Adrenal gland (tissue), 5 donors: ENCODE data around the gene JUND.

Experiments used
- CTCF ChIP-seq, 6 experiments: fragments of 450-650 bp in 4 of 6; fragments of 200-600 bp in 2 of 6; sonication (generic) in 1 of 6; IDR thresholded peaks; 1 replicate in 5 of 6; 2 replicates in 1 of 6; pipeline versions ENCODE4 v1.5.1 to v1.8.0; 2016 to 2021; ENCODE audit warnings: antibody characterized with exemption in 6 of 6, mild to moderate bottlenecking in 2 of 6, moderate library complexity in 1 of 6
- POLR2A ChIP-seq, 2 donors: fragments of 450-650 bp; IDR thresholded peaks; one replicate each; pipeline ENCODE4 v1.6.1; 2017; ENCODE audit warnings: antibody characterized with exemption in 2 of 2, mild to moderate bottlenecking in 2 of 2, moderate library complexity in 1 of 2
- donor health status: DM: no; HTN: no; CAD: no.

- TF ChIP-seq CTCF (IDR thresholded peaks at IDR 0.05), result no peak
- TF ChIP-seq POLR2A (IDR thresholded peaks at IDR 0.05), result no peak
These were observed 7.7 kb downstream of the JUND start for GRCh38 chr19:18273561-18274218.
